ENCODE data around the gene TRAF2. TPM values are rescaled to one million over a fixed set of nuclear protein-coding genes. Genes with fewer than 3 reads are reported as not detected.

The TRAF2 gene
- total and polyA plus RNA-seq, 2 of the 8 experiments (the other 6 are each of a cell fraction or from before 2014, with no cell fraction given): 26.9 to 50.2 TPM

- TF ChIP-seq CHD7 (IDR thresholded peaks at IDR 0.05; ENCODE audit: insufficient replicate concordance, low read length) (no peak), E2F6 (IDR thresholded peaks at IDR 0.05) (no peak), EZH2 (IDR thresholded peaks at IDR 0.05; ENCODE audit: low read depth, low read length, severe bottlenecking) (no peak), CEBPB (IDR thresholded peaks at IDR 0.05; ENCODE audit: low read depth, low read length) (no peak), SP4 (IDR thresholded peaks at IDR 0.05; ENCODE audit: low read length) (no peak), RAD21 (IDR thresholded peaks at IDR 0.05 in 1 of 2, conservative IDR thresholded peaks at IDR 0.05 in 1 of 2; ENCODE audit: low read depth in 2 of 2, low read length in 2 of 2) (no peak), MAFK (IDR thresholded peaks at IDR 0.05; ENCODE audit: low read depth, low read length) (no peak), TEAD4 (IDR thresholded peaks at IDR 0.05; ENCODE audit: low read depth, low read length) (no peak), RXRA (IDR thresholded peaks at IDR 0.05; ENCODE audit: insufficient read depth, low read depth, low read length) (no peak), KDM5A (IDR thresholded peaks at IDR 0.05; ENCODE audit: low read length) (no peak)
Observed at GRCh38 chr9:136931611-136932130, 45.4 kb downstream of the TRAF2 start (continued).

All from H1 (cell line).